ENCODE results near the gene FCAMR. TPM values are rescaled to one million over a fixed set of nuclear protein-coding genes. Genes with fewer than 3 reads are reported as not detected.

The FCAMR gene
- total RNA-seq, 1 experiment from 2014 or later, result not detected

GRCh38 chr1:207018707-207019106 is 48.4 kb upstream of the FCAMR start:
- H3K4me3 ChIP-seq (ENCODE audit: low read depth, low read length, poor library complexity, severe bottlenecking), result no peak overlapping the region
- no peak overlapping the region for H3K27ac ChIP-seq (ENCODE audit: low read depth, low read length, poor library complexity, severe bottlenecking)
- CTCF ChIA-PET, result no interaction called here
- H3K9me3 ChIP-seq (ENCODE audit: low read depth, low read length, poor library complexity, severe bottlenecking), result no peaks in the 10 kb centered on the region
- DNase-seq (ENCODE audit: low spot score), result no peak
- BruUV-seq (replicated peaks), result no TSS peak
- H3K4me1 ChIP-seq (ENCODE audit: insufficient read depth, low read length, poor library complexity, severe bottlenecking), result no peaks in the 10 kb centered on the region
- peaks cover 7% of the 10 kb centered on the region for H3K27me3 ChIP-seq (replicated peaks; ENCODE audit: insufficient read depth, low read depth, low read length, poor library complexity)
- TF ChIP-seq CTCF (conservative IDR thresholded peaks at IDR 0.05; ENCODE audit: low read depth, low read length) (no peak), EZH2 (IDR thresholded peaks at IDR 0.05; ENCODE audit: borderline replicate concordance, low read depth, low read length, poor library complexity, severe bottlenecking) (no peak)
- no peaks in the 10 kb centered on the region for H3K36me3 ChIP-seq (ENCODE audit: insufficient read depth, low read length, poor library complexity, severe bottlenecking)
- intact Hi-C loops (cut with micrococcal nuclease; ENCODE audit: unreplicated experiment), result no loop called here
- POLR2A ChIA-PET (ENCODE audit: low non-redundant PET), result no interaction called here

- TF ChIP-seq EZH2 (IDR thresholded peaks at IDR 0.05; ENCODE audit: borderline replicate concordance, low read depth, low read length, poor library complexity, severe bottlenecking) (no peak), CTCF (conservative IDR thresholded peaks at IDR 0.05; ENCODE audit: low read depth, low read length) (no peak)
- peak; percentile 55 for DNase-seq (ENCODE audit: low spot score)
- Histone ChIP-seq H3K4me3 (ENCODE audit: low read depth, low read length, poor library complexity, severe bottlenecking) (no peak overlapping the region), H3K4me1 (ENCODE audit: insufficient read depth, low read length, poor library complexity, severe bottlenecking) (no peaks in the 10 kb centered on the region), H3K27ac (ENCODE audit: low read depth, low read length, poor library complexity, severe bottlenecking) (no peak overlapping the region), H3K9me3 (ENCODE audit: low read depth, low read length, poor library complexity, severe bottlenecking) (no peaks in the 10 kb centered on the region), H3K27me3 (replicated peaks; ENCODE audit: insufficient read depth, low read depth, low read length, poor library complexity) (peaks cover 13% of the 10 kb centered on the region), H3K36me3 (ENCODE audit: insufficient read depth, low read length, poor library complexity, severe bottlenecking) (no peaks in the 10 kb centered on the region)
- no TSS peak for BruUV-seq (replicated peaks)
- intact Hi-C loops (cut with micrococcal nuclease; ENCODE audit: unreplicated experiment), result no loop called here
- POLR2A ChIA-PET (ENCODE audit: low non-redundant PET), result no interaction called here
- CTCF ChIA-PET, result no interaction called here
Observed at GRCh38 chr1:207017615-207018559, 47.6 kb upstream of the FCAMR start.

- TF ChIP-seq CTCF (conservative IDR thresholded peaks at IDR 0.05; ENCODE audit: low read depth, low read length) (no peak), EZH2 (IDR thresholded peaks at IDR 0.05; ENCODE audit: borderline replicate concordance, low read depth, low read length, poor library complexity, severe bottlenecking) (no peak)
- no TSS peak for BruUV-seq (replicated peaks)
Observed at GRCh38 chr1:207015791-207016190, 45.5 kb upstream of the FCAMR start.

More at GRCh38 chr1:207015791-207016190, 45.5 kb upstream of the FCAMR start:
- no peaks in the 10 kb centered on the region for H3K4me1 ChIP-seq (ENCODE audit: insufficient read depth, low read length, poor library complexity, severe bottlenecking)
- H3K4me3 ChIP-seq (ENCODE audit: low read depth, low read length, poor library complexity, severe bottlenecking), result no peak overlapping the region
- ChIA-PET POLR2A (ENCODE audit: low non-redundant PET) (no interaction called here), CTCF (no interaction called here)
- intact Hi-C loops (cut with micrococcal nuclease; ENCODE audit: unreplicated experiment), result no loop called here
- no peak overlapping the region for H3K27ac ChIP-seq (ENCODE audit: low read depth, low read length, poor library complexity, severe bottlenecking)
- DNase-seq (ENCODE audit: low spot score), result no peak
- no peaks in the 10 kb centered on the region for H3K36me3 ChIP-seq (ENCODE audit: insufficient read depth, low read length, poor library complexity, severe bottlenecking)
- H3K27me3 ChIP-seq (replicated peaks; ENCODE audit: insufficient read depth, low read depth, low read length, poor library complexity), result peaks cover 29% of the 10 kb centered on the region
- no peaks in the 10 kb centered on the region for H3K9me3 ChIP-seq (ENCODE audit: low read depth, low read length, poor library complexity, severe bottlenecking)

Measured in A673 (cell line).